GM10248 (cell line): ENCODE results near the gene SPATA9.
"Not testable (repeated sequence)": the region's sequence is repeated elsewhere in the genome, so short reads cannot be mapped to it uniquely, and the experiment has no call there.

ENCODE experiments used
- CTCF ChIA-PET: fragments of 300-600 bp; sonication (Branson Sonifier 250); formaldehyde crosslinking; extraction: SDS; loops from one replicate; lab custom pipeline; 2021; ENCODE audit warnings: antibody characterized with exemption; lab: Yijun Ruan, JAX
- POLR2A ChIA-PET: fragments of 350-650 bp; sonication (Branson Sonifier 250); formaldehyde crosslinking; extraction: SDS; loops from one replicate; lab custom pipeline; 2020; ENCODE audit warnings: antibody characterized with exemption; lab: Yijun Ruan, JAX
- DNase-seq: peaks from one replicate; pipeline ENCODE4 v3.0.0; 2012; ENCODE audit errors: extremely low spot score
- CTCF ChIP-seq: IDR thresholded peaks from 2 replicates; pipeline ENCODE4 v1.5.1; 2012; ENCODE audit warnings: mild to moderate bottlenecking, low read depth; ENCODE audit errors: extremely low read depth, missing control alignments, control extremely low read depth

Gene SPATA9

GRCh38 chr5:95646569-95647431 is 36.0 kb downstream of the SPATA9 start, which contains the start of gene RFESD:
Gene RFESD (plus strand): TSS chr5:95646777. CDS start chr5:95652272, 5,495 bp downstream.
- POLR2A ChIA-PET: interaction anchor here (0.8 kb wide), 1 partner anchor 94 kb away, joined by 3 read pairs; no protein-coding TSS in a partner anchor
- peak; percentile 93 for DNase-seq
- TF ChIP-seq CTCF: no peak
- CTCF ChIA-PET: interaction anchor here (0.7 to 2.1 kb wide), 24 partner anchors 9 to 213 kb away, joined by 3 to 18 read pairs (median 5); no protein-coding TSS in a partner anchor

- DNase-seq, POLR2A ChIA-PET: not testable (repeated sequence)
- CTCF ChIA-PET: interaction anchor here (1.0 to 2.1 kb wide), 18 partner anchors 9 to 213 kb away, joined by 3 to 18 read pairs (median 5); no protein-coding TSS in a partner anchor
Measured at GRCh38 chr5:95646226-95646568, 36.6 kb downstream of the SPATA9 start.

GRCh38 chr5:95644351-95645042 is 38.3 kb downstream of the SPATA9 start:
- TF ChIP-seq CTCF: peak; percentile 76
- ChIA-PET POLR2A (no interaction called here), CTCF (interaction anchor here (0.7 to 5.7 kb wide), 23 partner anchors 9 to 210 kb away, joined by 3 to 42 read pairs (median 6); partner anchors contain the start of gene GLRX)
- DNase-seq: peak; percentile 46

GRCh38 chr5:95643152-95643551 is 39.6 kb downstream of the SPATA9 start:
- ChIA-PET POLR2A (no interaction called here), CTCF (interaction anchor here (1.0 to 5.7 kb wide), 20 partner anchors 8 to 209 kb away, joined by 3 to 42 read pairs (median 6); partner anchors contain the start of gene GLRX)
- TF ChIP-seq CTCF: no peak
- DNase-seq: no peak

GRCh38 chr5:95641741-95642220 is 41.0 kb downstream of the SPATA9 start:
- CTCF ChIA-PET: interaction anchor here (0.9 to 5.7 kb wide), 15 partner anchors 8 to 205 kb away, joined by 3 to 42 read pairs (median 4); no protein-coding TSS in a partner anchor
- no peak for TF ChIP-seq CTCF
- POLR2A ChIA-PET: no interaction called here
- no peak for DNase-seq

- no peak for DNase-seq
- CTCF ChIA-PET: interaction anchor here (1.5 kb wide), 1 partner anchor 8 kb away, joined by 4 read pairs; no protein-coding TSS in a partner anchor
- POLR2A ChIA-PET: no interaction called here
- TF ChIP-seq CTCF: no peak
Measured at GRCh38 chr5:95638632-95639031, 44.2 kb downstream of the SPATA9 start.
